ENCODE data around the gene MALSU1.

DNA sequence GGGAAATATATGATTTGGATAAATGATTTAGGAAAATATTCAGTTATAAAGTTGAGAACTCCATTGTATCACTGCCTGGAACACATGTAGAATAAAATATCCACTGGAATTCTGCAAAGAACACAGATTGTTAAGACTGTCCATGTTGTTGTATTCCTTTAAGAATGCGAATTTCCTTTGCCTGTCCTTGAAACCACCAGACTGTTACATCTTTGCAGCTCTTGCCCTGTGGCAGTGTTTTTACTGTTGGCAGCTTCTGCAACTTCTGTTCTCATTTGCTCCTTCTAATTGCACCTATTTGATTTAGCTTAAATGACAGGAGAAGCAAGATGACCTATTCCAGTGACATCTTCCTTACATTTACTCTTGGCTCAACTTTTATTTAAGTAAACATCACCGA is 39.7 kb downstream of the MALSU1 start:
- TF ChIP-seq, protein P1, sequence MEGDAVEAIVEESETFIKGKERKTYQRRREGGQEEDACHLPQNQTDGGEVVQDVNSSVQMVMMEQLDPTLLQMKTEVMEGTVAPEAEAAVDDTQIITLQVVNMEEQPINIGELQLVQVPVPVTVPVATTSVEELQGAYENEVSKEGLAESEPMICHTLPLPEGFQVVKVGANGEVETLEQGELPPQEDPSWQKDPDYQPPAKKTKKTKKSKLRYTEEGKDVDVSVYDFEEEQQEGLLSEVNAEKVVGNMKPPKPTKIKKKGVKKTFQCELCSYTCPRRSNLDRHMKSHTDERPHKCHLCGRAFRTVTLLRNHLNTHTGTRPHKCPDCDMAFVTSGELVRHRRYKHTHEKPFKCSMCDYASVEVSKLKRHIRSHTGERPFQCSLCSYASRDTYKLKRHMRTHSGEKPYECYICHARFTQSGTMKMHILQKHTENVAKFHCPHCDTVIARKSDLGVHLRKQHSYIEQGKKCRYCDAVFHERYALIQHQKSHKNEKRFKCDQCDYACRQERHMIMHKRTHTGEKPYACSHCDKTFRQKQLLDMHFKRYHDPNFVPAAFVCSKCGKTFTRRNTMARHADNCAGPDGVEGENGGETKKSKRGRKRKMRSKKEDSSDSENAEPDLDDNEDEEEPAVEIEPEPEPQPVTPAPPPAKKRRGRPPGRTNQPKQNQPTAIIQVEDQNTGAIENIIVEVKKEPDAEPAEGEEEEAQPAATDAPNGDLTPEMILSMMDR (IDR thresholded peaks at IDR 0.05), result no peak
- TF ChIP-seq POLR2A (IDR thresholded peaks at IDR 0.05), result no peak

Measured in right lobe of liver (tissue), 4 donors.